ENCODE results near the gene TBATA.

TBATA gene

GRCh38 chr10:70785190-70785589, at the start of gene TBATA:
TSS of gene TBATA (minus strand) at chr10:70785377. CDS start at chr10:70783379, 1,998 bp downstream.
- DNase-seq = no peak

- no peak for DNase-seq
These were observed 49.4 kb upstream of the TBATA start for GRCh38 chr10:70834441-70835151.

GRCh38 chr10:70834021-70834420, 48.8 kb upstream of the TBATA start:
- no peak for DNase-seq

GRCh38 chr10:70833601-70834000, 48.4 kb upstream of the TBATA start:
- DNase-seq = no peak

GRCh38 chr10:70832852-70833528, 47.8 kb upstream of the TBATA start:
- DNase-seq = no peak

- DNase-seq = no peak
These were observed 47.0 kb upstream of the TBATA start for GRCh38 chr10:70832221-70832620.

GRCh38 chr10:70830164-70830563, 45.0 kb upstream of the TBATA start:
- no peak for DNase-seq

- DNase-seq = no peak
These were observed 44.4 kb upstream of the TBATA start for GRCh38 chr10:70829543-70829942.

GRCh38 chr10:70828923-70829322, 43.7 kb upstream of the TBATA start:
- no peak for DNase-seq

GRCh38 chr10:70827086-70827757, 42.0 kb upstream of the TBATA start:
- DNase-seq = no peak

GRCh38 chr10:70822076-70822820, 37.1 kb upstream of the TBATA start:
- no peak for DNase-seq

GRCh38 chr10:70820976-70821750, 36.0 kb upstream of the TBATA start:
- DNase-seq = no peak

GRCh38 chr10:70816220-70816894, 31.2 kb upstream of the TBATA start:
- peak; percentile 89 for DNase-seq

GRCh38 chr10:70815504-70816219, 30.5 kb upstream of the TBATA start, which contains the start of gene SGPL1:
TSS of gene SGPL1 (plus strand) at chr10:70815948. CDS start at chr10:70816854, 906 bp downstream.
- DNase-seq = peak; percentile 93

GRCh38 chr10:70814126-70814525, 28.9 kb upstream of the TBATA start:
- DNase-seq = no peak

- DNase-seq = peak; percentile 30
These were observed 27.6 kb upstream of the TBATA start for GRCh38 chr10:70812814-70813213.

GRCh38 chr10:70811881-70812280, 26.7 kb upstream of the TBATA start:
- no peak for DNase-seq

- no peak for DNase-seq
These were observed 25.8 kb upstream of the TBATA start for GRCh38 chr10:70810967-70811366.

- no peak for DNase-seq
These were observed 24.5 kb upstream of the TBATA start for GRCh38 chr10:70809726-70810125.

GRCh38 chr10:70809011-70809611, 23.9 kb upstream of the TBATA start:
- no peak for DNase-seq

GRCh38 chr10:70807556-70807955, 22.4 kb upstream of the TBATA start:
- DNase-seq = no peak

All from eye (tissue), 1 donor.